EL (cell line): ENCODE results near the gene PKP1.

Experiments used
- DNase-seq: peaks from one replicate; pipeline ENCODE4 v3.0.0-alpha.2; 2016

The PKP1 gene

DNA sequence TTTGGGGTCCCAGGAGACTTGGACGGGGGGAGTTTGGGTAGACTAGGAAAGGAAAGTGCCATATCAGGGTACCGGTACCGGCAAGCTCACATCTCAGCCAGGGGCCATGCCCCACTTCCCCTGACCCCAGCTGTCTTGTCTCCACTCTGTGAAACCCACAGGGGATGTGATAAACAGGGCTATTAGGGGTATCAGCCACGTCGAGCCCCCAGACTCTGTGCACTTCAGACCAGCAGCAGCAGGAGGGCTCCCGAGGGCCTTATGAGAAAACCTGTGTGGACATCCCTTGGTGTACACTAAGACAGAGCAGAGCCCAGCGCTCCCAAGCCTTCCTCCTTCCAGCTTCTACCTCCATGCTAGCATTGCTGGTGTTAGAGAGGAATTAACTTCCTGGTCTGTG, 47.9 kb downstream of the PKP1 start:
- no peak for DNase-seq

- DNase-seq = no peak
These were observed 48.7 kb downstream of the PKP1 start for GRCh38 chr1:201332021-201332420.

GRCh38 chr1:201332616-201333335, 49.5 kb downstream of the PKP1 start:
- no peak for DNase-seq

DNA sequence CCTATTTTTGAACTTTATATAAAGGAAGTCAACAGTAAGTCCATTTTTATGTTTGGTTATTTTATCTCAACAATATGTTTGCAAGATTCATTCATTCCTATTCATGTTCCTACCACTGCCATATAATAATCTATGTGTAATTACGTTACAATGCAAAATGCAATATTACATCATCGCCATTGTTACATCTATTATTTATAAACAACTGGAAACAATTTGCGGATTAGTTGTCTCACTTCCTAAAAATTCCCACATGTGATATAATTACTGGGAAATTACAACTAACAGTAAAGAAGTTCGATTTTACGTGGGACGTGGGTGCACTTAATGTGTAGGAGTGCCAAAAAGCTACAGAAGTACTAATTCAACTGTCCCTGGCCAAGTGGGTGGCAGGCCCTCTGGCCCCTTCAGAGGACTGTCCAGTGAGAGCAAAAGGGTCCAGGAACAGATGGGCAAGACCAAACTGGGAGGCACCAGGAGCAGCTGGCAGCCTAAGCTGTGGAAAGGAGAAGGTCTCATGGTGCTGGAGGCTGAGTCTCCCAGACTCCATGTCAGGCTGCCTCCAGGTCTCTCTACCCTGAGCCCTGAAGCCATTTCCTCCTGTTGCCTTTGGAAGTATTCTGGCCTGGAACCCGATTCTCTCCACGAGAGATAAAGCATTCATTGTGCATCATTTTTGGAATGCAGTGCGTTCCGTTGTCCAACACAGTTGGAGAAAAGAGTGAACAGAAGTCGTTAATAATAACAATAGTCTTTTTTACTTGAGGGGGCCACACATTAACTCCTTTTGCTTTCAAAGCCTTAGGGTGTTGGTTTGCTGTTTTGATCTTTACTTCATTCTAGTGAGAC, 51.2 kb downstream of the PKP1 start:
- no peak for DNase-seq

- no peak for DNase-seq
These were observed 52.0 kb downstream of the PKP1 start for GRCh38 chr1:201335174-201335870.

DNA sequence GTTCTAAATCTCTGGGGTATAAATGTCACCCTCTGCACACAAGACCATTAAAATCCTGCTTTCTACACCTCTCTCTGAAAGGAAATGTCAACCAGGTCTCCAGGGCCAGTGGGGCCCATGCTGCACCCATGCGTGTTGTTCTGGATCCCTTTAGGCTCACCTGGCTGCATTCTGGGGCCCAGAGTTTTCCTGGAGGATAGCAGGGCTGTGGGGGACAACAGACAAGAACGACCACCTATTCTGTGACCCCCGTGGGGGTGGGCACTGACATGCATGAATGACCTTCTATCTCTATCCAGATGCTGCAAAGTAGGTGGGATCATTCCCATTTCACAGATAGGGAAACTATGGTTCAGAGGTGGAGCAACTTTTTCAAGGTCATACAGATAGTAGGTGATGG, 52.6 kb downstream of the PKP1 start:
- no peak for DNase-seq

DNA sequence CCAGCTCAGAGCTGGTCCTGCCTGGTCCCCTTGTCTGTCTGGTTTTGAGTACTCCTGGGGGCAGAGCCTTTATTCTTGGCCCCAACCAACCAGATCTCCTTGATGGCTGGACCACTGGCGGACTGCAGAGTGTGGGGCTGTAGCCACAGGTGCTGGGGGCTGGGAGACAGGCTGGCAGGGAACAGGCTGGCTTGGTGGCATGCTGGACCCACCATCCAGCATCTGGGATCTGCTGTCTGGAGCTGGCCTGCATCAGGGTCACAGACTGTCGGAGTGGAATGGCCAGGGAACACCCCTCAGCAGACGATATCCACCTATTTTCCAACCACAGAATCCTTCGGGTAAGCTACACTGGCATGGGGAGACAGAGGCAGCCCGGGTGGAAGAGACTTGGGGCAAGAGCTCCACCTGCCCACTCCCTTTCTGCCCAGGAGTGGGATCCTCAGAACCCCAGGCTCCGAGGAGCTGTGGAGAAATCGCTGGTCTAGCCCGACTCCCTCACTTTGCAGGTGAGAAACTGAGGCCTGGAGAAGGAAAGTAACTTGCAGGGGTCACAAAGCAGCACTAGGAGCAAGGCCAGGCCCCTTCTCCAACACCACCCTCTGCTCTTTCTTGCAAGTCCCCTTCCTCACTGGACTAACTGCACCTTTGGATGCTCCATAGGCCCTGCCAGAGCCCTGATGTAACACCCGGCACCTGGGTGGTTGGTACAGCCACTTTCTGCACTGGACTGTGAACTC, 53.6 kb downstream of the PKP1 start:
- DNase-seq = no peak

DNA sequence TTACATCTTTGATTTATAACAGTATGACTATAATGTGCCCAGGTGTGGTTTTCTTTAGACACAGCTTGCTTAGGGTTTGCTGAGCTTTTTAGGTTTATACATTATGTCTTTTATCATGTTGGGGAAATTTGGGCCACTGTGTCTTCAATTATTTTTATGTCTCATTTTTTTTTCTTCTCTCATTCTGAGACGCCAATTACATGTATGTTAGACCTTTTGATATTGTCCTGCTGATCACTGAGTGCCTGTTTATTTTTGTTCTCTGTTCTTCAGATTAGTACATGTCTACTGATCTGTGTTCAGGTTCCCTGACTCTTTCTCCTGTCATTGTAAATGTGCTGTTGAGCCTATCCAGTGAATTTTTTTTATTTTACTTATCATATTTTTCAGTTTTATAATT, 58.1 kb downstream of the PKP1 start:
- DNase-seq = no peak

DNA sequence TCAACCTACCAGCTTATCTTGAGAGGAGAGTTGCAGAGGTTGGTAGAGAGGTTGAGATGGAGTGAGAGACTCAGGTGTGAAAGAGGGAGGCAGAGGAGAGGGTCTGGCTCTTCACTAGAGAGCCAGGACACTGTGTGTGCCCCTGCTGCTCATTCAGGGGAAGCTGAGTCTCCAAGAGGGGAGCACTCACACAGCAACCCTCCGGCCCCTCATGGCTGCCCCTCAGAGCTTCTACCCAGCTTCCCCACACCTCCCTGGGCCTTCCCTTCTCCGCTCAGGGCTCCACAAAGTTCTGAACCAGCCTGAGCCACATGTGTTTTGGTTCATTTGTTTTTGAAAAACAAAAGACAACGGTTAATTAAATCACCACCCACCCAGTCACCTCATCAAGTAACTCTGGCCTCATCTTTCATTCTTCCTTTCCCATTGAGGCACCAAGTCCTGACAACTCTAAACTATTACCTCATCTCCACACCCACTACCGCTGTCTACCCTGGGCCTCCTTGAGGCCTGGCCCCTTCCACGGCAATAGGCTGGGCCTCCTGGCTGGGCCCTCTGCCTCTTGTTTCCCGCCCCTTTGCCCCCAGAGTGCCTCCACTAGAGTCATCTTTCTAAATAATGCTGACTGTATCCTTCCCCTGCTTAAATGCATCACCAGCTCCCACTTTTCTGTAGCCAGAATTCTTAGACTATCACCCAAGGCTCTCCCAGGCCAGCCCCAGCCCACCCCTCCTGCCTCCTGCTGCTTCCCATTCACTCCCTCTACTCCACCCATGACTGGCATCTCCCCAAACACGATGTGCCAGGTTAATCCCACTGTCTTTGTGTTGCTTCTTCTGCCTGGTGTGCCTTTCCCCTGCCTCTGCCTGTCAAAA, 61.1 kb downstream of the PKP1 start:
- DNase-seq = no peak

DNA sequence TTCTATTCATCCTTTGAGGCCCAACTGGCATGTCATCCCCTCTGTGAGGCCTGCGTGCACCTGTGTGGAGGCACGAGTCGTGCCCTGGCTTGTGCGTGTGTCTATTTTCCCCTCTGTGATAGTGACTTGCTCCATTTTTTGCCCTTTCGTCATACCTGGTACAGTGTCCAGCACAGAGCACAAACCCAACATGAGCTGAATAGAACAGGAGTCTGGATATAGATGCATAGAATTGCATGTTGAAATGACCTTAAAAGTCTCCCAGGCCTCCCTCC, 61.7 kb downstream of the PKP1 start:
- no peak for DNase-seq

GRCh38 chr1:201346337-201346939, 63.1 kb downstream of the PKP1 start:
- peak; percentile 62 for DNase-seq

DNA sequence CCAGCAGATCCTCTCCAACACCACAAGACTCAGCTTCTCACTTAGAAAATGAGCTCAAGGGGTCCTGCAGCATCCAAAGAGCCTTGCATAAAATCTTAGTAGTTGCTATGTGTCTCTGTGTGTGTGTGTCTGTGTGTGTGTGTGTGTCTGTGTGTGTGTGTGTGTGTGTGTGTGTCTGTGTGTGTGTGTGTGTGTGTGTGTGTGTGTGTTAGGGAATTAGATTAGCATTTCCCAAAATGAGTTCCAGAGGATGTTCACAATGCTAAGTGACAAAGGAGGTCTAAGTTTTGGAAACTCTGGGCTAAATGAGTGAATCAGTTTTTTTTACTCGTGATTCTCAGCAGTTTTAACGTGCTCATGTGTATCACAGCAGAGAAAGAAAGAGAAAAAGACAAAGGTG, 63.7 kb downstream of the PKP1 start:
- DNase-seq = no peak

DNA sequence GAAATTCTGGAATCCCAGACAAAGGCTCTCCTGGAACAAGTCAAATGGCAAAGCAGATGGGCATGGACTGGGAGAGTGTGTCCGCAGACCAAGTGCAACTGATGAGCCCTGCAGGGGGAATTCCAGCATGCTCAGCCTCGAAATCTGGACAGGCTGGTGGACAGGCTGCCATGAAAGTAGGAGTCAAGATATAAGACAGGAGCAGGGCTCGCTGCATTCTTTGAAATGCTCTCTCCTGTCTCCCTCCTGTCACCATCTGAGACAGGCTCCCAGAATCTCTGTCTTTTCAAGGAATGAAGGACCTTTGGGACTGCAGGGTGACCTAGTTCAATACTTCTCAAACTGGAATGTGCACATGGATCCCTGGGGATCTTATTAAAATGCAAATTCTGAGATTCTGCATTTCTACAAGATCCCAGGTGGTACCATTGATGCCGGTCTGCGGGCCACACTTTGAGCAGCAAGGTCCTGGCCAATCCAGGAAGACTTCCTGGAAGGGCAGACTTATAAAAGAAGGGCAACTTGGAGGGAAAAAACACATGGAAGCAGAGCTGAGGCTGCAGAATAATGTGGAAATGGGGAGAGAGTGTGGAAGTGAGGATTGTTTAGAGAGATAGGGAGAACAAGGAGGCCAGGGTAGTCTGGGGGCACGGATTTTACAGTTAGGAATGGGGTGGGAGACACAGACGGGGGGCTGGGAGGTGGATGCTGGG, 64.3 kb downstream of the PKP1 start:
- no peak for DNase-seq

GRCh38 chr1:201348211-201348566, 64.9 kb downstream of the PKP1 start:
- peak; percentile 67 for DNase-seq

DNA sequence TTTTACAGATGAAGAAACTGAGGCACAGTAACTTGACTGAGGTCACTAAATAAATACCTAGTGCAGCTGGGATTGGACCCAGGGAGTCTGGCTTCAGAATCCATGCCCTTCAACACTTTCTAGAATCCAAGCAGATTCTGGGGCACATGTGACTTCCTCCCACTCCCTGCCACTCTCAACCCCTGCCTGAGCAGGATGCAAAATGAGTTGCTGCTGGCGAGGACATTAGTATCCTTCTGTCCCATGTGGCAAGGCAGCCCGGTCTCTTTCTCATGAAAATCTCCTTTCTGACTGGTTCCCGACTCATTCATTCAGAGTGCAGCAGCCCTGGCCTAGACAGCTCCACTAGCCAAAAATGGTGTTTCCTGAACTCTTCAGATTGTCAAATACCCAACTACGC, 65.8 kb downstream of the PKP1 start:
- no peak for DNase-seq

GRCh38 chr1:201350361-201350725, 67.0 kb downstream of the PKP1 start:
- no peak for DNase-seq

DNA sequence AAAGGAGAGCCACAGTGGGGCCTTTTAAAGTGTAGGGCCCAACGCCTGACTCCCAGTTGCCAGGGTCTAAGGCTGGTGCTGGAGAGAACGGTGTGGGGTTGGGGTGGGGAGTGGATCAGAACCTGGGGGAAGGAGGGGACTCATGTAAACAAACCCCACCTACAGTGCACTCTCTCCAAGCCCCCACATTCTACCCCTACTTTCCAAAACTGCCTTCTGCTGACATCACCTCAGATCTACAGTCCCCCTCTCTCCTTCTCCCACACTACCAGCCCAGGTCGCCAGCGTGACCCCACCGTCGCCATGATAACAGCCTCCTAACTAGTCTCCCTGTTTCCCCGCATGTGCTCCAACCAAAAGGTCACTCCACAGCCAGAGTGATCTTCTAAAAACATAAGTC, 67.6 kb downstream of the PKP1 start:
- DNase-seq = no peak

DNA sequence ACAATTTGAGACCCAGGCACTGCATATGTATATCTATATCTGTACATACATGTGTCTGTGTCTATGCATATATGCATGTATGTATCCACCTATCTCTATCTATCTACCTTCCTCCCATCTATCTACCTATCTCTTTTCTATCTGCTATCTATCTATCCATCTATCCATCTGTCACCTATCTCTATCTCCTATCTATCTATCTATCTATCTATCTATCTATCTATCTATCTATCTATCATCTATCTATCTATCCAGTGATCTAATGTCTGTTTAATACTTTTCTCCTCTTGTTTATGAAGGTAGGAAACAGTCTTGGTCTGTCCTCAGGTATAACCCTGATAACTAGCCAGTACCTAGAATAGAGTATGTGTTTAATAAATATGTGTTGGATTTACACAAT, 68.3 kb downstream of the PKP1 start:
- no peak for DNase-seq

GRCh38 chr1:201353186-201353940, 70.1 kb downstream of the PKP1 start:
- DNase-seq = no peak

GRCh38 chr1:201354151-201354900, 71.0 kb downstream of the PKP1 start:
- DNase-seq = no peak
